ENCODE results near the gene KNDC1. TPM values are rescaled to one million over a fixed set of nuclear protein-coding genes. Genes with fewer than 3 reads are reported as not detected.

KNDC1 gene
- total RNA-seq, 4 donors from 2014 or later = 2.1 to 9.3 (median 3.5) TPM

- Histone ChIP-seq H3K27ac (no peak overlapping the region), H3K27me3 (no peaks in the 10 kb centered on the region)
- intact Hi-C loops (cut with DNase I) = no loop called here
Measured at GRCh38 chr10:133209641-133210040, 49.6 kb downstream of the KNDC1 start.

GRCh38 chr10:133210398-133211140 lies 50.5 kb downstream of the KNDC1 start:
- no peak for DNase-seq
- Histone ChIP-seq H3K27ac (no peak overlapping the region), H3K36me3 (no peaks in the 10 kb centered on the region), H3K27me3 (no peaks in the 10 kb centered on the region), H3K9me3 (no peaks in the 10 kb centered on the region), H3K4me3 (replicated peaks in 1 of 3) (no peak overlapping the region), H3K4me1 (no peaks in the 10 kb centered on the region)
- 88% methylated on average over 26 to 27 of the region's 27 CpGs for WGBS, 2 donors
- TF ChIP-seq CTCF (IDR thresholded peaks at IDR 0.05) (no peak), POLR2A (IDR thresholded peaks at IDR 0.05) (no peak)
- intact Hi-C loops (cut with DNase I) = no loop called here

More at GRCh38 chr10:133209641-133210040, 49.6 kb downstream of the KNDC1 start:
- 92 to 100% methylated on average over 2 to 5 of the region's 20 CpGs for WGBS, 2 donors
- Histone ChIP-seq H3K4me3 (replicated peaks in 1 of 3) (no peak overlapping the region), H3K36me3 (no peaks in the 10 kb centered on the region), H3K9me3 (no peaks in the 10 kb centered on the region), H3K4me1 (no peaks in the 10 kb centered on the region)
- no peak for DNase-seq
- TF ChIP-seq CTCF (IDR thresholded peaks at IDR 0.05) (no peak), POLR2A (IDR thresholded peaks at IDR 0.05) (no peak)

GRCh38 chr10:133211141-133211830 lies 51.3 kb downstream of the KNDC1 start:
- intact Hi-C loops (cut with DNase I) = no loop called here
- no peak for TF ChIP-seq POLR2A (IDR thresholded peaks at IDR 0.05)
- no peak for TF ChIP-seq CTCF (IDR thresholded peaks at IDR 0.05)
- WGBS, 2 donors = 82 to 88% methylated on average over 11 to 20 of the region's 25 CpGs
- Histone ChIP-seq H3K4me3 (replicated peaks in 1 of 3) (no peak overlapping the region), H3K36me3 (no peaks in the 10 kb centered on the region), H3K27ac (no peak overlapping the region), H3K27me3 (no peaks in the 10 kb centered on the region), H3K4me1 (no peaks in the 10 kb centered on the region), H3K9me3 (no peaks in the 10 kb centered on the region)
- DNase-seq = no peak

GRCh38 chr10:133211959-133212852 lies 52.2 kb downstream of the KNDC1 start:
- Histone ChIP-seq H3K27me3 (no peaks in the 10 kb centered on the region), H3K4me3 (replicated peaks in 1 of 3) (no peak overlapping the region), H3K36me3 (no peaks in the 10 kb centered on the region), H3K9me3 (no peaks in the 10 kb centered on the region), H3K27ac (no peak overlapping the region), H3K4me1 (no peaks in the 10 kb centered on the region)
- no peak for TF ChIP-seq CTCF (IDR thresholded peaks at IDR 0.05)
- TF ChIP-seq POLR2A (IDR thresholded peaks at IDR 0.05) = no peak
- intact Hi-C loops (cut with DNase I) = no loop called here
- WGBS, 2 donors = 89% methylated on average over 24 to 31 of the region's 34 CpGs
- no peak for DNase-seq
